Measurements from ENCODE around the gene PRDM7. TPM values are rescaled to one million over a fixed set of nuclear protein-coding genes. Genes with fewer than 3 reads are reported as not detected.
"Not testable (repeated sequence)": the region's sequence is repeated elsewhere in the genome, so short reads cannot be mapped to it uniquely, and the experiment has no call there.

The PRDM7 gene
- total and polyA plus RNA-seq, 9 donors, result 0.19 TPM; not detected in 8

DNA sequence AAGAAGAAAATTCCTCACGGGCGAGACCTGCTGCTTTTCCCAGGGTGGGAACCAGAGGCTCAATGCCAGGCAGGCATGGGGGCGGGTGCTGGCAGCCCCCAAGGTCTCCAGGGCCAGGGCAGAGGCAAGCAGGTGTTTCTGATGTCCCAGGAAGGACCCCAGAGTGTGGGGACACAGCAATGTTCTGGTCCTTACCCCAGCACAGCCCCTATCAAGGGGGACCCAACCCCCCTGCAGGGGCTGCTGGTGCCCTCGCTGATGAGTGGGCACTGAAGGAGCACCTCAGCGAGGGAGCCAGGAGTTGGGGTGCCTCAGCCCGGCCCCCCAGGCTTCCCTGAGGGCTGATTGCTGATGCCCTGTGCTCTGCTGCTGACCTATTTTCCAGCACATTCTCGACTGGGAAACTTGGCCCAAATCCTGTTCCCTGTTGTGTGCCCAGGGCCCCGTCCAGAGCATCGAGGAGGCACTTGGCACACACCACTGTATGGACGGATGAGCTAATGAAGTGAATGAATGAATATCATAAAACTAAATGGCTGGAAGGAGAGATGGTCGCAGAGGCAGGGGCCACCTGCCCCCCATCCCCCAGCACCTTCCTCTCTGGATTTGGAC is 60.7 kb downstream of the PRDM7 start:
- no peak for DNase-seq
- Histone ChIP-seq H3K36me3 (ENCODE audit: control insufficient read depth, insufficient read depth, low read length) (no peaks in the 10 kb centered on the region), H3K27ac (ENCODE audit: low read length) (no peak overlapping the region), H3K4me1 (ENCODE audit: control insufficient read depth, insufficient read depth, low read length) (peaks cover 29% of the 10 kb centered on the region), H3K27me3 (ENCODE audit: control insufficient read depth, insufficient read depth, low read length) (peaks cover 9% of the 10 kb centered on the region), H3K9me3 (replicated peaks; ENCODE audit: control insufficient read depth, low read depth, low read length) (no peaks in the 10 kb centered on the region), H3K4me3 (ENCODE audit: low read length) (no peak overlapping the region)
- WGBS (ENCODE audit: insufficient coverage), result 77% methylated on average over 10 of the region's 11 CpGs

DNA sequence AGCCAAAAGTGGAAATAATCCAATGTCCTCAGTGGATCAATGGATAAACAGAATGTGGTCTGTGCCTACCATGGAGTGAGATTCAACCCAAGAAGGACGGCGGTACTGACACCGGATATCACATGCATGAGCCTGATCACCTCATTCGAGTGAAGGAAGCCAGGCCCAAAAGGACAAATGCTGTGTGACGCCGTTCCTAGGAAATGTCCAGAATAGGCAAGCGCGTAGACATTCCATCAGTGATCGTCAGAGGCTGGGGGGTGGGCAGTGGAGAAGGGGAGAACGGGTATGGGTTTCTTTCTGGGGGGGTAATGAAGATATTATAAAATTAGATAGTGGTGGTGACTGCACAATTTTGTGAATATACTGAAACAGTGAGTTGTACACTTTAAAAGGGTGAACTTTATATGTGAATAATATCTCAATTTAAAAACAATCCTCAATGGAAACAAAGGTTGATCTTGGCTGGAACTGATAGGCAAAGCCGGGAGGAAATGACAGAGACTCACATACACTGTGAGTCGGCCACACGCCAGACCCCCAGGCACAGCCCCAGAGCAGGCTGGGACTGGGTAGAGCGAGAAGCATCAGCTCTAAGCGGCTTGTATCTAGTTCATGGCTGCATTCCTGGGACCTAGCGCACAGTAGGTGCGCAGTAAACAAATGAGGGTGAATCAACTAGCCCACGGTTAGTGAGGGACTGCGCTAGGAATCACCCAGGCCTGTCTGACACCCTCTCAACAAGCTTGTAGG is 61.4 kb downstream of the PRDM7 start:
- WGBS (ENCODE audit: insufficient coverage), result 80% methylated on average over 18 of the region's 19 CpGs
- DNase-seq, result no peak
- Histone ChIP-seq H3K36me3 (ENCODE audit: control insufficient read depth, insufficient read depth, low read length) (no peaks in the 10 kb centered on the region), H3K4me1 (ENCODE audit: control insufficient read depth, insufficient read depth, low read length) (peaks cover 29% of the 10 kb centered on the region), H3K9me3 (replicated peaks; ENCODE audit: control insufficient read depth, low read depth, low read length) (no peaks in the 10 kb centered on the region), H3K27ac (ENCODE audit: low read length) (no peak overlapping the region), H3K4me3 (ENCODE audit: low read length) (no peak overlapping the region), H3K27me3 (ENCODE audit: control insufficient read depth, insufficient read depth, low read length) (peaks cover 9% of the 10 kb centered on the region)

DNA sequence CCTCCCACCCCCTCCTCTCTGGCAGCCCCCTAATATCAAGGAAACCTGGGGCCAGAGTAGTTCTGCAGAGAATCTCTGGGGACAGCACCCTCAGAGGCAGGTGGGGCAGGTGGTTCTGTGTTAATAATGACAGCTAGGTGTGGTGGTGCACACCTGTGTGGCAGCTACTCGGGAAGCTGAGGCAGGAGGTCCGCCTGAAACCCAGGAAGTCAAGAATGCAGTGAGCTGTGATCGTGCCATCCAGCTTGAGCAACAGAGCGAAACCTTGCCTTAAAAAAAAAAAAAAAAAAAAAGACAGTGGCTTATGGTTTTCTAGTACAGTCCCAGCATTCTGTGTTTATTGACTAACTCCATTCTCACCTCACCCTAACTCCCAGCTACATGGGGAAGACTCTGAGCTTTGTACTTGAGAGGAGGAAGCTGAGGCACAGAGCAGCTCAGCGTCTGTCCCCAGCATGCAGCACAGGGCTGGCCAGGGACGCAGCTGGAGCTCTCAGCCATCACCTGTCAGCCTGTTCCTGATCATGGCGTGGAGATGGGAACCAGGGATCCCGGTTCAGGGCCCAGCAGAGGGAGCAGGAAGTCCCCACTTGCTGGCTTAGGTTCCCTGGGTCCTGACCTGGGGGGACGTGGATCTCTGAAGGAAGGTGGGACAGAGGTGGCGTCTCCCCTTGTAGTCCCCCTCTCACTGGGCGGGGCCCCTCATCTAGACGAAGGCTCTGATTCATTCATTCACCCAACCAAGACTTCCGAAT is 64.0 kb downstream of the PRDM7 start:
- DNase-seq, result no peak
- Histone ChIP-seq H3K27ac (ENCODE audit: low read length) (no peak overlapping the region), H3K27me3 (ENCODE audit: control insufficient read depth, insufficient read depth, low read length) (peaks cover 3% of the 10 kb centered on the region), H3K36me3 (ENCODE audit: control insufficient read depth, insufficient read depth, low read length) (no peaks in the 10 kb centered on the region), H3K4me3 (ENCODE audit: low read length) (no peak overlapping the region), H3K9me3 (replicated peaks; ENCODE audit: control insufficient read depth, low read depth, low read length) (no peaks in the 10 kb centered on the region), H3K4me1 (ENCODE audit: control insufficient read depth, insufficient read depth, low read length) (peaks cover 13% of the 10 kb centered on the region)
- 75% methylated on average over 3 of the region's 13 CpGs for WGBS (ENCODE audit: insufficient coverage)

DNA sequence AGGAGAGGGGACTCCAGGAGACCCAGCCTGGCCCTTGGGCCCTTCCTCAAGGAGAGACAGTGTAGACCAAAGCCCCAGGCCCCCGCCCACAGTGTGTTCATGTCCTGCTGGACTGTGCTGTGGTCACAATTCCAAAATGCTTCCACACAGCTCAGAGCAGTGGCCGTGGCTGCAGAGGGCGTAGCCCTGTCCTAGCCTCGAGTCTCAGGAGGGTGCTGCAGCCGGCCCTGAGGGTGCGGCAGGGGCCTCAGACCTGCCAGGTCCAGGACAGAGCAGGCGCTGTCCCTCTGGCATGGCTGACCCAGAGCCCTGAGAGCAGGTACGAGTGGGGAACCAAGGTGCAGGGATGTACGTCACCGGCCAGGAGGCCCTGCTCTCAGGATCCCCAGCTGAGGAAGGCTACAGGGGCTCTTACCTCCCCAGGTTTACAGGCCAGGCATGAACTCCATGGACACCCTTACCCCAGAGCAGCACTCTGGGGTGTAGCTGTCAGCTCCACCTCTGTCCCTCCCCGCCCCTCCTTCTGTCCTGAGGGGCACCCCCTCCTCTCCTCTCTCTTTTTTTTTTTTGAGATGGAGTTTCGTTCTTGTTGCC is 65.1 kb downstream of the PRDM7 start:
- DNase-seq, result no peak
- Histone ChIP-seq H3K9me3 (replicated peaks; ENCODE audit: control insufficient read depth, low read depth, low read length) (no peaks in the 10 kb centered on the region), H3K4me3 (ENCODE audit: low read length) (no peak overlapping the region), H3K27me3 (ENCODE audit: control insufficient read depth, insufficient read depth, low read length) (no peaks in the 10 kb centered on the region), H3K27ac (ENCODE audit: low read length) (no peak overlapping the region), H3K36me3 (ENCODE audit: control insufficient read depth, insufficient read depth, low read length) (no peaks in the 10 kb centered on the region), H3K4me1 (ENCODE audit: control insufficient read depth, insufficient read depth, low read length) (peaks cover 12% of the 10 kb centered on the region)
- 69% methylated on average over 9 of the region's 12 CpGs for WGBS (ENCODE audit: insufficient coverage)

DNA sequence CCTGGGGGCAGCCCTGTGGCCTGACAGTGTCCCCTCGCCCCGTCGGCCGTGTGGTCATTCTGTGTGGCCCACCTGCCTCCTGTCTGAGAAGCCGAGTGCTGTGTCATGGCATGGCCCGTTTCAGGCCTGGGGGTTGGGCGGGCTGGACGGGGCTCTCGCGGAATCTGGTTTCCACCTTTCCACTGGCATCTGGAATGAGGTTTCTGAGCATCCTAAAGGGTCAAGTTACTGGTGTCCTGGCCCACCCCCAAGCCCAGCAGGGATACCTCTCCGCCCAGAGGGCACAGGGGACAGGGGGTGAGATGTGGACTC is 65.7 kb downstream of the PRDM7 start:
- Histone ChIP-seq H3K36me3 (ENCODE audit: control insufficient read depth, insufficient read depth, low read length) (no peaks in the 10 kb centered on the region), H3K9me3 (replicated peaks; ENCODE audit: control insufficient read depth, low read depth, low read length) (no peaks in the 10 kb centered on the region), H3K4me1 (ENCODE audit: control insufficient read depth, insufficient read depth, low read length) (peaks cover 12% of the 10 kb centered on the region), H3K27ac (ENCODE audit: low read length) (no peak overlapping the region), H3K27me3 (ENCODE audit: control insufficient read depth, insufficient read depth, low read length) (no peaks in the 10 kb centered on the region), H3K4me3 (ENCODE audit: low read length) (no peak overlapping the region)
- DNase-seq, result no peak
- WGBS (ENCODE audit: insufficient coverage), result 39% methylated on average over 11 of the region's 11 CpGs

DNA sequence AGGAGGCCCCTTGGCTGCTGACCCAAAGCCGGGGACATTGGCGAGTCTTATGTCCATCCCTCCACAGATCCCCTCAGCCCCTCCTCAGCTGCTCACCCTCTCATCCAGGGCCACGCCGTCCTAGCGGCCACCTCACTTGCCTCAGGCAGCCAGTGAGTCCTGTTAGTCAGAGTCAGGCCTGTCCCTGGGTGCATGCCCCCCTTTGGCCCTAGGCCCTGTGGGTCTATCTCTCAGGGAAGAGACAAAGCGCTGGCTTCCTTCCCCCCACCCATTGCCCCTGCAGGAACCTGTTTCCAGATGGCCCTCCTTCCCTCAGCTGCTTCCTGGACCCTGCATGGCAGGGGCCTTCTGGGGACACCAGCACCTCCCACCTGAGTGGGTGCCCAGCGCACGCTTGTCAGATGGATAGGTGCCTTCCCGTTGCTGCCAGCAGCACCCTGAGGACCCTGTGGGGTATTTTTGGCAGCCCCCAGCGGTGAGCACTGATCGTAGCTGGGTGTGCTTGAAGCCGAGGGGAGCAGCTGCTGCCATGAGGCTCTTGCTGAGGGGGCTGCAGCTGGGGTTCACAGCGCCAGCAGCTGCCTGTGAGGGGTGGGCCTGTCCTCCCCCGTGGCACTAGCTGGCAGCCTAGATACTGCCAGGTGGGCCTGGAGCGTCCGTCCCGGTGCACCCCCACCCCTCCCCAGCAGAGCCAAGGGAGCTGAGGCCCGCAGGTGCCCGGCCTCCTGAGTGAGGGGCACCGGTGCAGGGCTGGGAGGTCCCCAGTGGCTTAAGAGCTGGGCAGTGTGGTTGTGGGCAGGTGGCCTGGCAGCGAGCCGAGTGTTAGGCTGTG is 66.2 kb downstream of the PRDM7 start:
- Histone ChIP-seq H3K27me3 (ENCODE audit: control insufficient read depth, insufficient read depth, low read length) (no peaks in the 10 kb centered on the region), H3K36me3 (ENCODE audit: control insufficient read depth, insufficient read depth, low read length) (peaks cover 4% of the 10 kb centered on the region), H3K9me3 (replicated peaks; ENCODE audit: control insufficient read depth, low read depth, low read length) (no peaks in the 10 kb centered on the region), H3K4me3 (ENCODE audit: low read length) (no peak overlapping the region), H3K4me1 (ENCODE audit: control insufficient read depth, insufficient read depth, low read length) (peaks cover 12% of the 10 kb centered on the region), H3K27ac (ENCODE audit: low read length) (no peak overlapping the region)
- 56% methylated on average over 17 of the region's 22 CpGs for WGBS (ENCODE audit: insufficient coverage)
- no peak for DNase-seq

DNA sequence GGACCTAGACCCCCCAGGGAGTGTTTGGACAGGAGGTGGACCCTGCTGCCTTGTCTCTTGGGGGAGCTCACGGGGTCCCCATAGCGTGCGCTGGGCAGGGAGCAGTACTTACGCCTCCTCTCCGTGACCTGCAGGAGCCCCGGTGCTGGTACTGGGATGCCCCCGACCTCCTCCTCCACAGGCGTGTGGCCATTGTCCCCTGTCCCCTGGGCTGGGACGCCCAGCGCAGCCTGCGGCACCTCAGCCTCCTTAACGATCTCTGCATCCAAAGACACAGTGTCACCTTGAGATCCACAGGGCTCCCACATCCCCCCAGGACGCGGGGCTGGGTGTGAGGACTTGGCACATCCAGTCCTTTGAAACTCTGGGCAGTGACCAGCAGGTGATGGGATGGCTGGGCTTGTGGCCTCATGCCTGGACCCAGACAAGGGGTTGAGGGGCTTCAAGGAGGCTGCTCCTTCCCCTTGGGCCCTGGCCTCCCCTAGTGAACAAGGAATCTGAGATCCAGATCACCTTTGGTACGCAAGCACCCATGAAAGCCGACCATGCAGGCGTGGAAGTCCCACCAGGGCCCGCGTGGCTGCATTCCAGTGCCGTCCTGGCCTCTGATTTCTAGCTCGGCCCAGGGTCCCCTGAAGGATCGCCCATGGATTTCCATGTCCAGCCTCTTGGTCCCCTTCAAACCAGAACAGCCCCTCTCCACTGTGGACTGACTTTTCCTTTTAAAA is 67.8 kb downstream of the PRDM7 start:
- 78% methylated on average over 15 of the region's 22 CpGs for WGBS (ENCODE audit: insufficient coverage)
- no peaks in the 10 kb centered on the region for H3K27me3 ChIP-seq (ENCODE audit: control insufficient read depth, insufficient read depth, low read length)

DNA sequence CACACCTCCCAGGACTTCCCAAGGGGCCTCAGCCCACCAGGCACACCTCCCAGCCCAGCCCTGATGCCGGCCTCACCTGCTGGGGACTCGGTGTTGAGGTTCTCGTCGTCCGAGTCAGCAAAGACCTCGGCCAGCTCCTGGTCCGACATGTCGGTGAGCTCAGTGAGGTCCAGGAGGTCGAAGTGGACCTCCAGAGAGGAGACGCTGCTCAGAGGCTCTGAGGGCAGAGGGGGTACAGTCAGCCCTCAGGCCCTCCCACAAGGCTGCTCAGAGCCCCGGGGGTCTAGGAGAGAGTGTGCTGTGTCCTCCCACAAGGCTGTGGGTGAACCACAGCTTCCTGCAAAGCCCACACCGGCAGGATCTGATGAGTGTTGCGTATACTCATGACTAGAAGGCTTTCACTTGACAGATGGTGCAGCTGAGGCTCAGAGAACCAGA is 68.4 kb downstream of the PRDM7 start:
- Histone ChIP-seq H3K9me3 (replicated peaks; ENCODE audit: control insufficient read depth, low read depth, low read length) (no peaks in the 10 kb centered on the region), H3K4me1 (ENCODE audit: control insufficient read depth, insufficient read depth, low read length) (peaks cover 12% of the 10 kb centered on the region), H3K27me3 (ENCODE audit: control insufficient read depth, insufficient read depth, low read length) (no peaks in the 10 kb centered on the region), H3K36me3 (ENCODE audit: control insufficient read depth, insufficient read depth, low read length) (peaks cover 4% of the 10 kb centered on the region), H3K4me3 (ENCODE audit: low read length) (no peak overlapping the region), H3K27ac (ENCODE audit: low read length) (no peak overlapping the region)
- no peak for DNase-seq
- 81% methylated on average over 13 of the region's 13 CpGs for WGBS (ENCODE audit: insufficient coverage)

More for the DNA sequence above, 67.8 kb downstream of the PRDM7 start:
- H3K4me1 ChIP-seq (ENCODE audit: control insufficient read depth, insufficient read depth, low read length), result peaks cover 12% of the 10 kb centered on the region
- no peak for DNase-seq
- no peak overlapping the region for H3K4me3 ChIP-seq (ENCODE audit: low read length)
- H3K27ac ChIP-seq (ENCODE audit: low read length), result no peak overlapping the region
- peaks cover 4% of the 10 kb centered on the region for H3K36me3 ChIP-seq (ENCODE audit: control insufficient read depth, insufficient read depth, low read length)
- no peaks in the 10 kb centered on the region for H3K9me3 ChIP-seq (replicated peaks; ENCODE audit: control insufficient read depth, low read depth, low read length)

DNA sequence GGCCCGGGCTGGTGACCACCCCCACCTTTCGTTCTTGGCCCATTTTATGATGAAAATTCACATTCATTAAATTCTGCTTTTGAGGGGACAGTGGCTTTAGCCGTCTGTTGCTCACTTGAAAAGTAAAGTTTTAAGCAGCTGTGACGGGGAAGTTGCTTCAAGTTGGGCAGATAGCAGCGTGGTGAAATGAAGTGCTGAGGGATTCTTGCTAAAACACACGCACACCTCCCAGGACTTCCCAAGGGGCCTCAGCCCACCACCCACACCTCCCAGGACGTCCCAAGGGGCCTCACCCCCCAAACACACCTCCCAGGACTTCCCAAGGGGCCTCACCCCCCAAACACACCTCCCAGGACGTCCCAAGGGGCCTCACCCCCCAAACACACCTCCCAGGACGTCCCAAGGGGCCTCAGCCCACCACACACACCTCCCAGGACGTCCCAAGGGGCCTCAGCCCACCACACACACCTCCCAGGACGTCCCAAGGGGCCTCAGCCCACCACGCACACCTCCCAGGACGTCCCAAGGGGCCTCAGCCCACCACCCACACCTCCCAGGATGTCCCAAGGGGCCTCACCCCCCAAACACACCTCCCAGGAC is 69.4 kb downstream of the PRDM7 start:
- H3K4me1 ChIP-seq (ENCODE audit: control insufficient read depth, insufficient read depth, low read length), result peaks cover 12% of the 10 kb centered on the region
- H3K27me3 ChIP-seq (ENCODE audit: control insufficient read depth, insufficient read depth, low read length); DNase-seq; H3K36me3 ChIP-seq (ENCODE audit: control insufficient read depth, insufficient read depth, low read length); H3K9me3 ChIP-seq (replicated peaks; ENCODE audit: control insufficient read depth, low read depth, low read length); H3K4me3 ChIP-seq (ENCODE audit: low read length); H3K27ac ChIP-seq (ENCODE audit: low read length): not testable (repeated sequence)
- 78% methylated on average over 1 of the region's 13 CpGs for WGBS (ENCODE audit: insufficient coverage)

Data from muscle of leg (tissue), 11 donors.